ENCODE data around the gene ABCB7. TPM values are rescaled to one million over a fixed set of nuclear protein-coding genes. Genes with fewer than 3 reads are reported as not detected.
A peak's percentile ranks its signal among the peaks of the same experiment; 100 is the strongest.

The ABCB7 gene
- total and polyA plus RNA-seq, 2 experiments from 2014 or later: 26.3 to 64.2 TPM

- Mint-ChIP-seq H3K36me3 (ENCODE audit: low read depth) (no peaks in the 10 kb centered on the region), H3K4me3 (no peak overlapping the region), H3K27me3 (ENCODE audit: insufficient read depth, low read depth, poor library complexity) (no peaks in the 10 kb centered on the region), H3K9me3 (no peaks in the 10 kb centered on the region), H3K4me1 (peaks cover 4% of the 10 kb centered on the region), H3K27ac (no peak overlapping the region)
- peak overlapping the region; percentile 17; the same call in 1 of the 2 replicates for H3K27ac ChIP-seq (ENCODE audit: low read depth)
- H3K4me3 ChIP-seq: no peak overlapping the region
- H4K20me1 ChIP-seq (replicated peaks; ENCODE audit: insufficient read depth): no peaks in the 10 kb centered on the region
- no peaks in the 10 kb centered on the region; the same call in 1 of the 2 replicates for H3K4me1 ChIP-seq (ENCODE audit: insufficient read depth)
- H3K4me2 ChIP-seq: no peak overlapping the region
- H3F3A ChIP-seq (replicated peaks; ENCODE audit: low read depth): no peaks in the 10 kb centered on the region
- ATAC-seq (peak; percentile 86), DNase-seq (ENCODE audit: low spot score) (peak; percentile 14)
- H3K9me2 ChIP-seq (ENCODE audit: insufficient read depth): no peaks in the 10 kb centered on the region
- no peak overlapping the region for H2AFZ ChIP-seq
- H3K79me2 ChIP-seq (replicated peaks; ENCODE audit: insufficient read depth): peaks cover 28% of the 10 kb centered on the region
- H3K27me3 ChIP-seq (ENCODE audit: insufficient read depth): no peaks in the 10 kb centered on the region
- TF ChIP-seq, protein P1, sequence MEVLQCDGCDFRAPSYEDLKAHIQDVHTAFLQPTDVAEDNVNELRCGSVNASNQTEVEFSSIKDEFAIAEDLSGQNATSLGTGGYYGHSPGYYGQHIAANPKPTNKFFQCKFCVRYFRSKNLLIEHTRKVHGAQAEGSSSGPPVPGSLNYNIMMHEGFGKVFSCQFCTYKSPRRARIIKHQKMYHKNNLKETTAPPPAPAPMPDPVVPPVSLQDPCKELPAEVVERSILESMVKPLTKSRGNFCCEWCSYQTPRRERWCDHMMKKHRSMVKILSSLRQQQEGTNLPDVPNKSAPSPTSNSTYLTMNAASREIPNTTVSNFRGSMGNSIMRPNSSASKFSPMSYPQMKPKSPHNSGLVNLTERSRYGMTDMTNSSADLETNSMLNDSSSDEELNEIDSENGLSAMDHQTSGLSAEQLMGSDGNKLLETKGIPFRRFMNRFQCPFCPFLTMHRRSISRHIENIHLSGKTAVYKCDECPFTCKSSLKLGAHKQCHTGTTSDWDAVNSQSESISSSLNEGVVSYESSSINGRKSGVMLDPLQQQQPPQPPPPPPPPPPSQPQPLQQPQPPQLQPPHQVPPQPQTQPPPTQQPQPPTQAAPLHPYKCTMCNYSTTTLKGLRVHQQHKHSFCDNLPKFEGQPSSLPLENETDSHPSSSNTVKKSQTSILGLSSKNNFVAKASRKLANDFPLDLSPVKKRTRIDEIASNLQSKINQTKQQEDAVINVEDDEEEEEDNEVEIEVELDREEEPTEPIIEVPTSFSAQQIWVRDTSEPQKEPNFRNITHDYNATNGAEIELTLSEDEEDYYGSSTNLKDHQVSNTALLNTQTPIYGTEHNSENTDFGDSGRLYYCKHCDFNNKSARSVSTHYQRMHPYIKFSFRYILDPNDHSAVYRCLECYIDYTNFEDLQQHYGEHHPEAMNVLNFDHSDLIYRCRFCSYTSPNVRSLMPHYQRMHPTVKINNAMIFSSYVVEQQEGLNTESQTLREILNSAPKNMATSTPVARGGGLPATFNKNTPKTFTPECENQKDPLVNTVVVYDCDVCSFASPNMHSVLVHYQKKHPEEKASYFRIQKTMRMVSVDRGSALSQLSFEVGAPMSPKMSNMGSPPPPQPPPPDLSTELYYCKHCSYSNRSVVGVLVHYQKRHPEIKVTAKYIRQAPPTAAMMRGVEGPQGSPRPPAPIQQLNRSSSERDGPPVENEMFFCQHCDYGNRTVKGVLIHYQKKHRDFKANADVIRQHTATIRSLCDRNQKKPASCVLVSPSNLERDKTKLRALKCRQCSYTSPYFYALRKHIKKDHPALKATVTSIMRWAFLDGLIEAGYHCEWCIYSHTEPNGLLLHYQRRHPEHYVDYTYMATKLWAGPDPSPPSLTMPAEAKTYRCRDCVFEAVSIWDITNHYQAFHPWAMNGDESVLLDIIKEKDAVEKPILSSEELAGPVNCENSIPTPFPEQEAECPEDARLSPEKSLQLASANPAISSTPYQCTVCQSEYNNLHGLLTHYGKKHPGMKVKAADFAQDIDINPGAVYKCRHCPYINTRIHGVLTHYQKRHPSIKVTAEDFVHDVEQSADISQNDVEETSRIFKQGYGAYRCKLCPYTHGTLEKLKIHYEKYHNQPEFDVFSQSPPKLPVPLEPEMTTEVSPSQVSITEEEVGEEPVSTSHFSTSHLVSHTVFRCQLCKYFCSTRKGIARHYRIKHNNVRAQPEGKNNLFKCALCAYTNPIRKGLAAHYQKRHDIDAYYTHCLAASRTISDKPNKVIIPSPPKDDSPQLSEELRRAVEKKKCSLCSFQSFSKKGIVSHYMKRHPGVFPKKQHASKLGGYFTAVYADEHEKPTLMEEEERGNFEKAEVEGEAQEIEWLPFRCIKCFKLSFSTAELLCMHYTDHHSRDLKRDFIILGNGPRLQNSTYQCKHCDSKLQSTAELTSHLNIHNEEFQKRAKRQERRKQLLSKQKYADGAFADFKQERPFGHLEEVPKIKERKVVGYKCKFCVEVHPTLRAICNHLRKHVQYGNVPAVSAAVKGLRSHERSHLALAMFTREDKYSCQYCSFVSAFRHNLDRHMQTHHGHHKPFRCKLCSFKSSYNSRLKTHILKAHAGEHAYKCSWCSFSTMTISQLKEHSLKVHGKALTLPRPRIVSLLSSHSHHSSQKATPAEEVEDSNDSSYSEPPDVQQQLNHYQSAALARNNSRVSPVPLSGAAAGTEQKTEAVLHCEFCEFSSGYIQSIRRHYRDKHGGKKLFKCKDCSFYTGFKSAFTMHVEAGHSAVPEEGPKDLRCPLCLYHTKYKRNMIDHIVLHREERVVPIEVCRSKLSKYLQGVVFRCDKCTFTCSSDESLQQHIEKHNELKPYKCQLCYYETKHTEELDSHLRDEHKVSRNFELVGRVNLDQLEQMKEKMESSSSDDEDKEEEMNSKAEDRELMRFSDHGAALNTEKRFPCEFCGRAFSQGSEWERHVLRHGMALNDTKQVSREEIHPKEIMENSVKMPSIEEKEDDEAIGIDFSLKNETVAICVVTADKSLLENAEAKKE (CRISPR knock-in tag; IDR thresholded peaks at IDR 0.05): no peak
- TF ChIP-seq, protein P2, sequence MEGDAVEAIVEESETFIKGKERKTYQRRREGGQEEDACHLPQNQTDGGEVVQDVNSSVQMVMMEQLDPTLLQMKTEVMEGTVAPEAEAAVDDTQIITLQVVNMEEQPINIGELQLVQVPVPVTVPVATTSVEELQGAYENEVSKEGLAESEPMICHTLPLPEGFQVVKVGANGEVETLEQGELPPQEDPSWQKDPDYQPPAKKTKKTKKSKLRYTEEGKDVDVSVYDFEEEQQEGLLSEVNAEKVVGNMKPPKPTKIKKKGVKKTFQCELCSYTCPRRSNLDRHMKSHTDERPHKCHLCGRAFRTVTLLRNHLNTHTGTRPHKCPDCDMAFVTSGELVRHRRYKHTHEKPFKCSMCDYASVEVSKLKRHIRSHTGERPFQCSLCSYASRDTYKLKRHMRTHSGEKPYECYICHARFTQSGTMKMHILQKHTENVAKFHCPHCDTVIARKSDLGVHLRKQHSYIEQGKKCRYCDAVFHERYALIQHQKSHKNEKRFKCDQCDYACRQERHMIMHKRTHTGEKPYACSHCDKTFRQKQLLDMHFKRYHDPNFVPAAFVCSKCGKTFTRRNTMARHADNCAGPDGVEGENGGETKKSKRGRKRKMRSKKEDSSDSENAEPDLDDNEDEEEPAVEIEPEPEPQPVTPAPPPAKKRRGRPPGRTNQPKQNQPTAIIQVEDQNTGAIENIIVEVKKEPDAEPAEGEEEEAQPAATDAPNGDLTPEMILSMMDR (conservative IDR thresholded peaks at IDR 0.05; ENCODE audit: low read depth in 2 of 2): peak in 1 of 2 experiments; percentile 31; a peak in 2 of 4 replicates
- no peaks in the 10 kb centered on the region for H3K36me3 ChIP-seq (ENCODE audit: insufficient read depth)
These were observed 48.1 kb downstream of the ABCB7 start for GRCh38 chrX:75107863-75108509.

GRCh38 chrX:75106772-75107171 is 49.3 kb downstream of the ABCB7 start:
- ATAC-seq: no peak
- Histone ChIP-seq H4K20me1 (replicated peaks; ENCODE audit: insufficient read depth) (no peaks in the 10 kb centered on the region), H3K36me3 (ENCODE audit: insufficient read depth) (no peaks in the 10 kb centered on the region), H3K4me3 (no peak overlapping the region), H3K79me2 (replicated peaks; ENCODE audit: insufficient read depth) (peaks cover 28% of the 10 kb centered on the region), H3K4me2 (no peak overlapping the region), H3K27ac (ENCODE audit: low read depth) (no peak overlapping the region), H3K4me1 (ENCODE audit: insufficient read depth) (no peaks in the 10 kb centered on the region; the same call in 1 of the 2 replicates), H2AFZ (no peak overlapping the region), H3K27me3 (ENCODE audit: insufficient read depth) (no peaks in the 10 kb centered on the region), H3K9me2 (ENCODE audit: insufficient read depth) (no peaks in the 10 kb centered on the region), H3F3A (replicated peaks; ENCODE audit: low read depth) (no peaks in the 10 kb centered on the region)
- no peaks in the 10 kb centered on the region for H3K9me3 Mint-ChIP-seq
- no peak for DNase-seq (ENCODE audit: low spot score)
- H3K4me1 Mint-ChIP-seq: peaks cover 4% of the 10 kb centered on the region
- no peak overlapping the region for H3K4me3 Mint-ChIP-seq
- no peaks in the 10 kb centered on the region for H3K36me3 Mint-ChIP-seq (ENCODE audit: low read depth)
- no peaks in the 10 kb centered on the region for H3K27me3 Mint-ChIP-seq (ENCODE audit: insufficient read depth, low read depth, poor library complexity)
- H3K27ac Mint-ChIP-seq: peak overlapping the region; percentile 92
- no peak for TF ChIP-seq EZH2 (IDR thresholded peaks at IDR 0.05; ENCODE audit: low read depth, unreplicated experiment)
